ENCODE measurements around the gene CNNM2.

Gene CNNM2

DNA sequence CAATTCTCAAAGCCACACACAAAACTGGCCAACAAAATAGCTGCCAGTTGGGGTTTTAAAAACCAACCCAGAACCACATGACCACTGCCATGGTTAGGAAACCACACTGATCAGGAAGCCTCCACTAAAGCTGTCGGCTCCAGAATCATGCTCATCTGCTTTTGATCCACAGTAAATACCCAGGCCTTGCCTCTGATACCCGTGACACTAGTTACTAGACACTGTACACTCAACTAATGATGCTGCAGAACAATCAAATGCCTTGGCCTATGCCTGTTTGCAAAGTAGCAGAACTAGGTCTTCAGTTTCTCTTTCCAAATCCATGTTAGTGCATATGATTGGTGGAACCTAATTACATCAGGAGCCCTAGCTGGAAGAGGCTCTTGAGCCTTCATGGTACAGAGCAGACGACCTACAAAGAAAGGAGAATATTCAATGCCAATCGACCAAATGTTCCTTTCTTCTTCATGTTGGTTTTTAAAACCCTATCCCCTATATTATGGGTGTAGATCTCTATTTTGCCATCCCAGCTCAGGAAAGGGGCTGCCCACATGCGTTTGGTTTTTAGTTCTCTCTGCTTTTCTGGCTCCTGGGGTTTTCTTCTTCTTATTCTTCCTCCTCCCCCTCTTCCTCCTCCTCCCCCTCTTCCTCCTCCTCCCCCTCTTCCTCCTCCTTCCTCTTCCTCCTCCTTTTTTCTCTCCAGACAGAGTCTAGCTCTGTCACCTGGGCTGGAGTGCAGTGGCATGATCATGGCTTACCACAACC, 76.6 kb downstream of the CNNM2 start:
- H3K27me3 ChIP-seq (ENCODE audit: low read length) = no peaks in the 10 kb centered on the region
- no peak for TF ChIP-seq CTCF (IDR thresholded peaks at IDR 0.05; ENCODE audit: insufficient read depth, low read length, poor library complexity, severe bottlenecking)
- TF ChIP-seq EZH2phosphoT487 (conservative IDR thresholded peaks at IDR 0.05; ENCODE audit: low read length) = no peak
- H3K27ac ChIP-seq (ENCODE audit: low read depth, low read length) = no peak overlapping the region
- H2AFZ ChIP-seq (ENCODE audit: low read depth, low read length, severe bottlenecking) = no peak overlapping the region
- H3K36me3 ChIP-seq (ENCODE audit: low read length) = no peaks in the 10 kb centered on the region
- no peaks in the 10 kb centered on the region for H3F3A ChIP-seq (ENCODE audit: insufficient read depth)
- no peaks in the 10 kb centered on the region for H4K20me1 ChIP-seq (ENCODE audit: low read depth, low read length)
- no peak overlapping the region for H3K9ac ChIP-seq (ENCODE audit: low read length)
- H3K4me2 ChIP-seq (ENCODE audit: low read depth, low read length, poor library complexity, severe bottlenecking) = no peak overlapping the region
- no peaks in the 10 kb centered on the region for H3K79me2 ChIP-seq (ENCODE audit: insufficient read depth, low read length)
- H3K4me3 ChIP-seq (ENCODE audit: insufficient read depth, low read length, poor library complexity, severe bottlenecking) = no peak overlapping the region
- H3K9me3 ChIP-seq (ENCODE audit: insufficient read depth, low read length) = no peaks in the 10 kb centered on the region
- H3K9me2 ChIP-seq (replicated peaks; ENCODE audit: insufficient read depth, low read length) = no peaks in the 10 kb centered on the region

GRCh38 chr10:102996876-102997275, 78.8 kb downstream of the CNNM2 start:
- H3K36me3 ChIP-seq (ENCODE audit: low read length) = no peaks in the 10 kb centered on the region
- H3F3A ChIP-seq (ENCODE audit: insufficient read depth) = no peaks in the 10 kb centered on the region
- H3K4me3 ChIP-seq (ENCODE audit: insufficient read depth, low read length, poor library complexity, severe bottlenecking) = no peak overlapping the region
- H4K20me1 ChIP-seq (ENCODE audit: low read depth, low read length) = no peaks in the 10 kb centered on the region
- no peak overlapping the region for H2AFZ ChIP-seq (ENCODE audit: low read depth, low read length, severe bottlenecking)
- no peaks in the 10 kb centered on the region for H3K9me2 ChIP-seq (replicated peaks; ENCODE audit: insufficient read depth, low read length)
- H3K27ac ChIP-seq (ENCODE audit: low read depth, low read length) = no peak overlapping the region
- no peaks in the 10 kb centered on the region for H3K27me3 ChIP-seq (ENCODE audit: low read length)
- H3K4me2 ChIP-seq (ENCODE audit: low read depth, low read length, poor library complexity, severe bottlenecking) = no peak overlapping the region
- no peaks in the 10 kb centered on the region for H3K79me2 ChIP-seq (ENCODE audit: insufficient read depth, low read length)
- TF ChIP-seq CTCF (IDR thresholded peaks at IDR 0.05; ENCODE audit: insufficient read depth, low read length, poor library complexity, severe bottlenecking) (no peak), EZH2phosphoT487 (conservative IDR thresholded peaks at IDR 0.05; ENCODE audit: low read length) (no peak)
- no peaks in the 10 kb centered on the region for H3K9me3 ChIP-seq (ENCODE audit: insufficient read depth, low read length)
- no peak overlapping the region for H3K9ac ChIP-seq (ENCODE audit: low read length)

GRCh38 chr10:102997998-102998397, 79.9 kb downstream of the CNNM2 start:
- Histone ChIP-seq H4K20me1 (ENCODE audit: low read depth, low read length) (no peaks in the 10 kb centered on the region), H2AFZ (ENCODE audit: low read depth, low read length, severe bottlenecking) (no peak overlapping the region), H3K4me3 (ENCODE audit: insufficient read depth, low read length, poor library complexity, severe bottlenecking) (no peak overlapping the region), H3K79me2 (ENCODE audit: insufficient read depth, low read length) (no peaks in the 10 kb centered on the region), H3K9me3 (ENCODE audit: insufficient read depth, low read length) (no peaks in the 10 kb centered on the region), H3F3A (ENCODE audit: insufficient read depth) (no peaks in the 10 kb centered on the region), H3K27me3 (ENCODE audit: low read length) (no peaks in the 10 kb centered on the region), H3K4me2 (ENCODE audit: low read depth, low read length, poor library complexity, severe bottlenecking) (no peak overlapping the region), H3K36me3 (ENCODE audit: low read length) (no peaks in the 10 kb centered on the region), H3K9ac (ENCODE audit: low read length) (no peak overlapping the region), H3K9me2 (replicated peaks; ENCODE audit: insufficient read depth, low read length) (no peaks in the 10 kb centered on the region), H3K27ac (ENCODE audit: low read depth, low read length) (no peak overlapping the region)
- TF ChIP-seq CTCF (IDR thresholded peaks at IDR 0.05; ENCODE audit: insufficient read depth, low read length, poor library complexity, severe bottlenecking) (no peak), EZH2phosphoT487 (conservative IDR thresholded peaks at IDR 0.05; ENCODE audit: low read length) (no peak)

All from SU-DHL-6 (cell line).